Tongue (tissue), 2 donors: Measurements from ENCODE around the gene LLGL2. TPM values are rescaled to one million over a fixed set of nuclear protein-coding genes. Genes with fewer than 3 reads are reported as not detected.
"Not testable (repeated sequence)": the region's sequence is repeated elsewhere in the genome, so short reads cannot be mapped to it uniquely, and the experiment has no call there.

ENCODE experiments used
- DNase-seq: peaks from one replicate; pipeline ENCODE4 v3.0.0-alpha.2; 2015
- total RNA-seq: library from RNA; depleted of rRNA; stranded (reverse); fragments of >200 nt; gene quantifications from one replicate; pipeline ENCODE4 v1.2.3, GENCODE V29; 2014

The LLGL2 gene
- total RNA-seq, 1 donor from 2014 or later = 19.9 TPM

DNA sequence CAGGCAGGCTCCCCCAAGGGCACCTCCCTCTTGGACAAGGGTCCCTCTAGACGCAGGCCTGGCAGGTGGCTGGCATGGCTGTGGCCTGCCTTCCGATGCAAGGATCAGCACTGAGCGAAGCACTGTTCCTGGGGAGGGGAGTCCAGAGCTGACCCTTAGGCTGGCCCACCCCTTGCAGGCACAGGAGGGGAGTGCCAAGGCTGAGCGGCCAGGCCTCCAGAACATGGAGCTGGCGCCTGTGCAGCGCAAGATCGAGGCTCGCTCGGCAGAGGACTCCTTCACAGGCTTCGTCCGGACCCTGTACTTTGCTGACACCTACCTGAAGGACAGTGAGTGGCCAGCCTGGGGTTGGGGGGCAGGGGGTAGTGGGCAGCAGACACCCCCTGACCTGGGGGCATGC, 45.3 kb downstream of the LLGL2 start:
- no peak for DNase-seq

DNA sequence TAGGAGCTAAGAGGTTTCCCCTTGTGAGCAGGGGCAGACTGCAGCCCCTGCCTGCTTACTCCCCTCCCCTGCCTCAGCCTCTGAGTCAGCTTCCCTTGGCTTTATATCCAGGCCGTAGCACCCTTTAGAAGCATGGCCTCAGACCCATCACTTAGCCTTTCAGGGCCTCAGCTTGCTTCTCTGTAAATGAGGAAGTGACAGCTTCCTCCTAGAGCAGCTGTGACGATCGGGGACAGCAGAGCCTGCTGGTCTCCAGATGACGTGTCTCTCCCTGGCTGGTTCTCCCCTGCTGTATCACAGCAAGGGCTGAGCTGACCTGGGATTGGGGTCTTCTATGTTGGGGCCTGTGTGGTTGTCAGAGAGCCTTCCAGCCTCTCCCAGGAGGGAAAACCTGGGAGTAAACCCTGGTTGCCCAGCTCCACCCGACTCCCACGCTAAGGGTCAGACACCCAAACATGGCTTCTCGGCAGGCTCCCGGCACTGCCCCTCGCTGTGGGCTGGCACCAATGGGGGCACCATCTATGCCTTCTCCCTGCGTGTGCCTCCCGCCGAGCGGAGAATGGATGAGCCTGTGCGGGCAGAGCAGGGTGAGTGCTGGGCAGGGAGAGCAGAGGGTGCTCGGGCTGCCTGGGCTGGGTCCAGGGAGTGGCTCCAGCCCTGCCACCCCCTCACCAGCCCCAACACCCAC, 45.8 kb downstream of the LLGL2 start:
- peak; percentile 31 for DNase-seq

DNA sequence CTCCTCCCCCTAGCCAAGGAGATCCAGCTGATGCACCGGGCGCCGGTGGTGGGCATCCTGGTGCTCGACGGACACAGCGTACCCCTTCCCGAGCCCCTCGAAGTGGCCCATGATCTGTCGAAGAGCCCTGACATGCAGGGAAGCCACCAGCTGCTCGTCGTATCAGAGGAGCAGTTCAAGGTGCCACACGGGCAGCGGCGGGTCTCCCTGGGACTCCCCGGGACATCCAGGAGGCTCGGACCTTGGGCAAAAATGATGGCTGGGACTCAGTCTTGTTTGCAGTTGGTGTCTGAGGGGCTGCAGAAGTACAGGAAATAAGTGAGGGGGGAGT, 46.4 kb downstream of the LLGL2 start:
- DNase-seq = no peak

DNA sequence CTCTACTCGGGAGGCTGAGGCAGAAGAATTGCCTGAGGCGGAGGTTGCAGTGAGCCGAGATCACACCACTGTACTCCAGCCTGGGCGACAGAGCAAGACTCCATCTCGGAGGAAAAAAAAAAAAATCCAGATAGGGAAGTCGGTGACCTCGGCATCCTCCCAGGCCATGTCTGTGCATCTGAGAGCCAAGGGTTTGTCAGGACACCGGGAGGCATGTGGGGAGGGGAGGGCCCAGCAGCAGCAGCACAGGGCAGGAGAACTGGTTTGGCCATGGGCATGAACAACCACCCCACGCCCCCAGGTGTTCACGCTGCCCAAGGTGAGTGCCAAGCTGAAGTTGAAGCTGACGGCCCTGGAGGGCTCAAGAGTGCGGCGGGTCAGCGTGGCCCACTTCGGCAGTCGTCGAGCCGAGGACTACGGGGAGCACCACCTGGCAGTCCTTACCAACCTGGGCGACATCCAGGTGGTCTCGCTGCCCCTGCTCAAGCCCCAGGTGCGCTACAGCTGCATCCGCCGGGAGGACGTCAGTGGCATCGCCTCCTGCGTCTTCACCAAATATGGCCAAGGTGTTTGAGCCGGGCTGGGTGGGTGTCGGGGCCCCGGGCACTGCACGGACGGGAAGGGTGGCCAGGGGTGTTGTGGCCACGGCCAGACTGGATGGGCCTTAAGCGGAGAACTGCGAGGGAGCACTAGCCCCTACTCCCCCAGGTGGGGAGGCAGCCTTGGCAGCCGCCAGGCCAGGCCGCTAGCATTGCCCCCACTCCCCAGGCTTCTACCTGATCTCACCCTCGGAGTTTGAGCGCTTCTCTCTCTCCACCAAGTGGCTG, 47.4 kb downstream of the LLGL2 start:
- no peak for DNase-seq

DNA sequence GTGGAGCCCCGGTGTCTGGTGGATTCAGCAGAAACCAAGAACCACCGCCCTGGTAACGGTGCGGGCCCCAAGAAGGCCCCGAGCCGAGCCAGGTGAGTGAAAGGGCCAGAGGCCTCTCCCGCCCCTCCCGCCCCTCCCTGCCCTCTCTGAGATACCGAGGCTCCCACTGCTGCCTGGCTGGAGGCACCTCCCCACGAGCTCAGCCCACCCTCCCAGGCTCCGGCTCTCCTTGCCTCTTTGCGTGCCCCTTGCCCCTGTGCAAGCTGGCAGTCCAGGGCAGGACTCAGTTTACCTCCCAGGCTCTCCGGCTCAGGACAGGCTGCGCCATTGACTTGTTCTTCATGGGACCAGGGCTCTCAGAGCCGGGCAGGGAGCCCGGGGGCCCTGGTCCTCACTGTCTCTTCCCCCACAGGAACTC, 48.1 kb downstream of the LLGL2 start:
- DNase-seq = no peak

DNA sequence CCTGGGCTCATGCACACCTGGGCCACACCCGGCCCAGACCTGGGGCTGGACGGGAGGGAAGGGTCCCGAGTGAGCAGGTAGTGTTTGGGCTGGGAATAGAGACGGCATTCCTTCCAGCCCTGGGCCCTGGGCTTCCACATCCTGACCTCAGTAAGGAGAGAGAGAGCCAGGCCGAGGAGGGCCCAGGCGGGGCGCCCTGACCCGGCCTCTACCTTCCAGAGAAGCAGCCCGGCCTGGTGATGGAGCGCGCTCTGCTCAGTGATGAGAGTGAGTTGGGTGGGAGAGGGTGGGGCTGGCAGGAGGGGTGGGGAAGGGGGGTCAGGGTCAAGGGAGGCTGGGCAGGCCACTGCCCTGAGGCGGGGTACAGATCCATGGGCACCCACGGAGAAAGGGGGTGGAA, 48.5 kb downstream of the LLGL2 start:
- no peak for DNase-seq

DNA sequence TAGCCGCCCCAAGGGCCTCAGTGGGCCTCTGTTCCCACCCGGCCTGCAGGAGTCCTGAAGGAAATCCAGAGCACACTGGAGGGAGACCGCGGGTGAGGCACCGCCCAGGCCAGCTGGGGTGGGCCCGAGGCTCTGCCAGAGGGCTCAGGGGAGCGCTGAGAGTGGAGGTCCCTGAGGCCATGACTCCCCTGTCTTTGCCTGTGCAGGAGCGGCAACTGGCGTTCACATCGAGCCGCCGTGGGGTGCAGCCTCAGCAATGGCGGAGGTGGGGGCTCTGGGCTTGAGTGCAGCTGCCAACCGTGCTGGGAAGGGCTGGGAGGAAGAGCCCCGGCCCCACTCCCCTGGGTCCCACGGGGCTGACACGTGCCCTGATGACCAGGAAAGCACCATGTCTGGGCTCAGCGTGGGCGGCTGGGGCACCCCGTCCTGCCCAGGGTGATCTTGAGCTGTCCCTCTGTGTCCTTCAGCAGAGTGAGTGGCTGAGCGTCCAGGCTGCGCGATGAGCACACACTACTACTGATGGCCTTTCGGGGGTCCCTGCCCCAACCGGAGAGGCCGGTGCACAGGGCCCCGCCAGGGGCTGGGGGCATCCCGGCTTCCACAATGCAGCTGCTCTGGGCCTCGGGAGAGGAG, 49.0 kb downstream of the LLGL2 start:
- DNase-seq = no peak

DNA sequence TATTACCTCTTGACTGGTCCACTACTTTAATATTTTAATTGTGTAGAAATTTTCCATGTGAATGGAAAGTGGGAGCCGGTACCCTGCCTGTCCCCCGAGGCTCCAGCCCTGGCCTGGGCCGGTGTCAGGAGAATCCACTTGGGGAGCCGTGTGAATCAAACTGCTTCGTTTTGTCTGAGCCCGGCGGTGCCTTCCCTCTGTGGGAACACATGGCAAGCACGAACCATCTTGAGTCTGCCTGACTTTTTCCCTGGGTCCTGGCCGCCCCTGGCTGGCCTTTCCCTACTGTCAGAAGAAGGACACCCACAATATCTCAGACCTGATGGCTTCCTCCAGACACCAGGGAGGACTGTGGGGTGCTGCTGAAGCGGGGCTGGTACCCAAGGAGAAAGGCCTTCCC, 49.7 kb downstream of the LLGL2 start:
- DNase-seq = no peak

DNA sequence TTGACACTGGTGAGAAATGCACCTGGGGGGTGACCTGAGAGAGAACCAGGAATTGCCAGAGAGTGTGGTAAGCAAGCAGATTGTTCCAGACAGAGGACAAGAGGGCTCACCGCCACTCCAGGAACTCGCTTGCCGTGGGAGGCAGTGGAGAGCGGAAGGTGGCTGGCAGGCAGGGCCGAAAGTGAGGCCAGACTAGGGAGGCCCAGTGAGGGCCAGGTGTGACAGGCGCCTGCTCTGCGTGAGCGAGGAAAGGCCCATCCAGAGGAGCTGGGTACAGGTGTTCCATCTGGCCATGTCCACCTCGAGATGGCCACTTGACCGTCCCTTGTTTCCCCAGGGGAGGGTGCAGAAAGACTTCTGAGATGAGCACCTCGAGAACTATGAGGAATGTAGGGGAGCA, 50.2 kb downstream of the LLGL2 start:
- DNase-seq = no peak

DNA sequence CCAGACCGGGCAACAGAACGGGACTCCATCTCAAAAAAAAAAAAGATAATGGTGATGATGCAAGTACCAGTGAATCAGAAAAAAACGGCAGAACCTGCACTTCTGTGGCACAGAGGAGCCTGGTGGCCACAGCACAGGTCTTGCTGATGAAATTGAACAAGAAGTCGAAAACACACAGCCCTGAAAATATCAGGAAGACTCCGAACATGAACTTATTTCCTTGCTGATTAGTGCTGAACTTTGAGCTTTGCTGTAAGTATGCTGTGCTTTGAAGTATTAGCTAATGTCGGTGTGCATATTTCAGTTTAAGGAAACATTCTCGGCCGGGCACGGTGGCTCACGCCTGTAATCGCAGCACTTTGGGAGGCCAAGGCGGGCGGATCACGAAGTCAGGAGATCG, 51.2 kb downstream of the LLGL2 start:
- no peak for DNase-seq

DNA sequence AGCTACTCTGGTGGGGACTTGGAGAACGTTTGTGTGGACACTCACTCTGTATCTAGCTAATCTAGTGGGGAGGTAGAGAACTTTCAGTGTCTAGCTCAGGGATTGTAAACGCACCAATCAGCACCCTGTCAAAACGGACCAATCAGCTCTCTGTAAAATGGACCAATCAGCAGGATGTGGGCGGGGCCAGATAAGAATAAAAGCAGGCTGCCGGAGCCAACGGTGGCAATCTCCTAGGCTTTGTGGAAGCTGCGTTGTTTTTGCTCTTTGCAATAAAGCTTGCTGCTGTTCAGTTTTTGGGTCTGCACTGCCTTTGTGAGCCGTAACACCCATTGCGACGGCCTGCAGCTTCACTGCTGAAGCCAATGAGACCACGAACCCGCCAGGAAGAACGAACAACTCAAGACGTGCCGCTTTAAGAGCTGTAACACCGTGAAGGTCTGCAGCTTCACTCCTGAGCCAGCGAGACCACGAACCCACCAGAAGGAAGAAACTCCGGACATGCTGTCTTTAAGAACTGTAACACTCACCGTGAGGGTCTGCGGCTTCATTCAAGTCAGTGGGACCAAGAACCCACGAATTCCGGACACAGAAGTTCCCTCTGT, 55.7 kb downstream of the LLGL2 start:
- DNase-seq = not testable (repeated sequence)

DNA sequence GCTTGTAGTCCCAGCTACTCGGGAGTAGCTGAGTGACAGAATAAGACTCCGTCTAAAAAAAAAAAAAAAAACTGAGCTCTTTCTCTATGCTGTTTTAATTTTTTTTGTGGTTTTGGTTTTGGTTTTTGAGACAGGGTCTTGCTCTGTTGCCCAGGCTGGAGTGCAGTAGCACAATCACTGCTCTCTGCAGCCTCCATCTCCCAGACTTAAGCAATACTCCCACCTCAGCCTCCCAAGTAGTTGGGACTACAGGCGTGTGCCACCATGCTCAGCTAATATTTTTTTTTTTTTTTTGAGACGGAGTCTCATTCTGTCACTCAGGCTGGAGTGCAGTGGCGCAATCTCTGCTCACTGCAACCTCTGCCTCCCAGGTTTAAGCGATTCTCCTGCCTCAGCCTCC, 57.7 kb downstream of the LLGL2 start:
- DNase-seq = not testable (repeated sequence)

DNA sequence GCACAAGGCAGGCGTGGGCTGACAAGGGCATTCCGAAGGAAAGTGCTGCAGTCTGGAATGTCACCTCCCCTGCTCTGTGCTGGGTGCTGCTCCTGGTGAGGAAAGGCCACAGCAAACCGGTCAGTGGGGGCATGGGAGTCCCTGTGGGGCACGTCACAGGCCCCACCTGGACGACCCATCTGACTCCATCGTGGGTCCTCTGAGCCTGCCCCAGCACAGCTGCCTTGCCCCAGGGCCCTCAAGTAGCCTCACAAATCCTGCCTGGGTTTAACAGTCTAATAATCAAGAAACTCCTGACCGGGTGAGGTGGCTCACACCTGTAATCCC, 59.3 kb downstream of the LLGL2 start:
- no peak for DNase-seq

DNA sequence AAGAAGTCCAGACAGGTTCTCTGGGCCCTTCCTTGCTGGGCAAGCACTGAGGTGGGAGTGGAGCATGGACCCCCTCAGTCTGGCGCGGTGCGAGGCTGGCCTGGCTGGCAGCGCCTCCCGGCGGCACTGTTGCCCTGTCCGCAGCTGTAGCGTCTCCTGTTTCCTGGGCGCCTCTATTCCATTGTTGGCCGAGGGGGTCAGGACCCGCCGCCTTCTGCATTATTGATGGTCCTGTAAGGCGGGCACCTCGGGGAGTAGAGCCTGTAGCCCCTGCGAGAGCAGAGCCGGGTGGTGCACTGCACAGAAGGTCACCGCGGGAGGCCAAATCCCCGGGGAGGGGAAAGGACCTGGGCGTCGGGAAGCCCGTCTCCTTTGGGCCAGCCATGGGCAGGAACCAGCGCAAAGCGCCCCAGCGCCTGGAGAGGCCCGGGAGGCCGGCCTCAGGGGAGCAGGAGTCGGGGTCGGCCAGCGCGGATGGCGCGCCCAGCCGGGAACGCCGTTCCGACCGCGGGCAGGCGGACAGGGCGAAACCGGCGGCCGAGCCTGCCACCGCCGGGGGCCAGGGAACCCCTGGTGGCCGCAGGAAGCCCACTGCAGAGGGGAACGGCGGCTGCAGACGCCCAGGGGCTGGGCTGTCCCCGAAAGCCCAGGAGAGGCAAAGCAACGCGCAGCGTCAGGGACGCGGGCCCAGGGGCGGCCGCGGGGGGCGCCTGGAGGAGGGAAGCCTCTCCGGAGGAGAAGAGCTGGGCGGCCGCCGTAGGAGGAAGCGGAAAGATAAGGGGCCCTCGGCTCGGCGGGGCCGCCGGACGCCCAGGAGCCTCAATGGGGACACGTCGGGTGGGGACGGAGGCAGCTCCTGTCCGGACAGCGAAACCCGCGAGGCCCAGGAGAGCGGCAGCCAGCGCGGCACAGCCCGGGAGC, 62.4 kb downstream of the LLGL2 start, which contains the start of gene MYO15B:
TSS of gene MYO15B (plus strand) at position 126 of the 921 bp plus-strand sequence. CDS start at position 384, 258 bp downstream.
- peak; percentile 70 for DNase-seq

DNA sequence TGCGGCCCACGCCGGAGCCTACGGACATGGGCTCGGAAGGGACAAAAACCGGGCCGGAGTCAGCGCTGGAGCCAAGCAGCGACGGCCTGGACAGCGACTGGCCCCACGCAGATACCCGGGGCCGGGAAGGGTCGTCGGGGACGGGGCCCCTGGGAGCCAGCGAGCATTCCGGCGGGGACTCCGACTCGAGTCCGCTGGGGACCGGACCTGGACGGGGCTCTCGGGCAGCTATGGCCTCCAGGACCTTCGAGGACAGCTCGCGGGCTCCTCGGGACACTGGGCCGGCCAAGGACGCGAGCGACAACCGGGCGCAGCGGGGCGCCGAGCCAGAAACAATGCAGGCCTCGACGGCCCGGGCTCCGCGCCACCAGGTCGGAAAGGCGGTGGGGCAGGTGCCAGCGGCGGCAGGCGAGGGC, 63.1 kb downstream of the LLGL2 start:
- no peak for DNase-seq

DNA sequence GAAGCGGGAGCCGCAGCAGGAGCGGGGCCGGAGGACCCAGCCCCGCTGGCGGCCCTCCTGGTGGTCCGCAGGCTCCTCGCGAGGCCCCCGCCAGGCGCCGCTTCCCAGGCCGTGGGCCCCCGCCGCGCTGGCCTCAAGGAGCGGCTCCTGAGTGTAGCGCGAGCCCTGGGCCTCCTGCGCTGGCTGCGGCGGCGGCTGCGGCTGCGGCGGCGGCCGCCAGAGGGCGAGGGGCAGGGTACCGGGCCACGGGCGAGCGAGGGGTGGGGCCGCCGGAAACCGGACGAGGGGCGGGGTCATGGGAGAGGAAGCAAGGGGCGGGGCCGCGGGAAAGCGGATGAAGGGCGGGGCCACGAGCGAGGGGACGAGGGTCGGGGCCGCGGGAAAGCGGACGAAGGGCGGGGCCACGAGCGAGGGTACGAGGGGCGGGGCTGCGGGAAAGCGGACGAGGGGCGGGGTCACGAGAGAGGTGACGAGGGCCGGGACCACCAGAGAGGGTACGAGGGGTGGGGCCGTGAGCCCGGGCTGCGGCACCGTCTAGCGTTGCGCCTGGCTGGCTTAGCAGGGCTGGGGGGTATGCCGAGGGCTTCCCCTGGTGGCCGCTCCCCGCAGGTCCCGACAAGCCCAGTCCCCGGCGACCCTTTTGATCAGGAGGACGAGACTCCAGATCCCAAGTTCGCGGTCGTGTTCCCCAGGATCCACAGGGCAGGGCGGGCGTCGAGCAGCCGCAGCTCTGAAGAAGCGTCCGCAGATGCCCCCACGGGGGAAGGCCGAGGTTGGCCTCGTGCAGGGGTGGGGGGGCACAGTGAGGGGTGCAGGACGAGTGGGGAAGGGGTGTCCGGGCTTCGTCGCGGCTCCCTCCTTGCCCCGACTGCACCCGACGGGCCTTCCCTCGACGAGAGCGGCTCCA, 63.8 kb downstream of the LLGL2 start:
- DNase-seq = peak; percentile 97

DNA sequence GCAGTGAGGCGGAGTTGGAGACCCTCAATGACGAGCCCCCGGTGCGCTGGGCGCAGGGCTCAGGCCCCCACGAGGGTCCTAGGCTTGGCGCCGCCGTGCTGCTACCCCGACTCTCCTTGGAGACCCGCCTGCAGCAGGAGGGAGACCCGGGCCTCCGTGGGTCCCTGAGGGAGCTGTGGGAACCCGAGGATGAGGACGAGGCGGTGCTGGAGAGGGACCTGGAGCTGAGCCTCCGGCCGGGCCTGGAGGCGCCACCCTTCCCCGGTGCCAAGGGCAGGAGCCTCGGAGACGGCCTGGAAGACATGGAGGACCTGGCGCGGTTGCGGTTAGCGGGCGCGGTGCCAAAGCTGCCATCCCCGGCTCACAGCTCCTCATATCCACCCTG, 64.4 kb downstream of the LLGL2 start:
- no peak for DNase-seq

DNA sequence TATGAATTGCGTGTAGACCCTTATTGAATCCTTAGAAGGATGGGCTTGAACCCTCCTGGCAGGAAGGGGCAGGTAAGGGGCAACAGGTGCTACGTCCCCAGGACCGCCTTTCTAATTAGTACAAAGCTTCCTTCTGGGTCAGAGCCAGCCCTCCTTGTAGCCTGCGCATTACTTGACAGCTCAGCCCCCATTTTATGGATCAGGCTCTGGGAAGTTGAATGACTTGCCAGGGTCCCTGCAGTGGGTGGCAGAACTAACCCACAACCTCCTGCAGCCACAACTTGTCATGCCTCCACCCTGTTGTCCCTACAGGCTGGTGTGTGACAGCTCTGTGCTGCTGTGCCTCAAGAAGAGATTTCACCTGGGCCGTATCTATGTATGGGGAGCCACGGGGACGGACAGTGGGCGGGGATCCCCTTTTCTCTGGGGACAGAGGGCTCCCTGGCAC, 64.8 kb downstream of the LLGL2 start:
- no peak for DNase-seq

DNA sequence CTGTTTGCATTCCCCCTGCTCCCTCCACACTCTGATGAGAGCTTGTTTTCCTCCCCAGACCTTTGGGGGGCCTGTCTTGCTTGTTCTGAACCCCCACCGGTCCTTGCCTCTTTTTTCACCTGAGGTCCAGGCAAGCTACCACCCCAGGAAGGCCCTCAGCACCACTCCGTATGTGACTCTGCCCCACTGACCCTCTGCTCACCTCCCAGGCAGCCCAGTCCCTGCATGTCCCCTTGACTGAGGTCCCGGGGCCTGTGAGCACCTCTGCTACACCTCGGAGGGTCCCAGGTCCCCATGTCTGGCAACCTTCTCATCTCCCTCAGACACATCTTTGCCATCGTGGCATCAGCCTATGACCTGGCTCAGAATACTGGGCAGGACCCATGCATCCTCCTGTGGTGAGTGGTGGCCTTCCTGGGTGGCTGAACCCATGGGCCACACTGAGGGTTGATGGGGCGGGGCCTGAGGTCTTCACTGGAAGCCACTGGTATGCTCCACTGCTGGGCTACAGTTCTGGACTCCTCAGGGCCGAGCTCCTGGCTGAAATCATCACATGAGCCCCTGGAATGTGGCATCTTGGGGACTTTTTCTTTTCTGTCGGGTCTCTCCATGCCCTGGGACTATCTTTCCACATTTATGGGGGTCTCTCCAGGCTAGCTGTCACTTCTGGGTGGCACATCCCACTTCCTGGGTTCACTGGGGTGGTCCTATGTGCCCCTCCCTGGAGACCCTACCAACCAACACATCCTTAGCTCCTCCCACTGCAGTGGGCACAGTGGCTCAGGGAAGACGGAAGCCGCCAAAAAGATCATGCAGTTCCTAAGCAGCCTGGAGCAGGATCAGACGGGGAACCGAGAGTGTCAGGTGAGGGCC, 65.6 kb downstream of the LLGL2 start:
- DNase-seq = no peak
